Left ventricle myocardium inferior (tissue), 1 donor: ENCODE measurements around the gene POLA1. TPM values are rescaled to one million over a fixed set of nuclear protein-coding genes. Genes with fewer than 3 reads are reported as not detected.
"Not testable (repeated sequence)": the region's sequence is repeated elsewhere in the genome, so short reads cannot be mapped to it uniquely, and the experiment has no call there.

Experiments used
- DNase-seq: peaks from one replicate; pipeline ENCODE4 v3.0.0-alpha.2; 2020
- H3K27ac ChIP-seq: fragments of 200-600 bp; replicated peaks from 2 replicates; pipeline ENCODE4 v1.8.0; 2021
- H3K27me3 ChIP-seq: fragments of 200-600 bp; 2 replicates; pipeline ENCODE4 v1.8.0; 2021; ENCODE audit warnings: low read depth
- H3K36me3 ChIP-seq: fragments of 200-600 bp; 2 replicates; pipeline ENCODE4 v1.8.0; 2021
- H3K4me1 ChIP-seq: fragments of 200-600 bp; 2 replicates; pipeline ENCODE4 v1.8.0; 2021
- H3K4me3 ChIP-seq: fragments of 200-600 bp; 2 replicates; pipeline ENCODE4 v1.8.0; 2021; ENCODE audit warnings: mild to moderate bottlenecking, moderate library complexity
- H3K9me3 ChIP-seq: fragments of 200-600 bp; replicated peaks from 2 replicates; pipeline ENCODE4 v1.8.0; 2021
- intact Hi-C: fragments of 100-400 bp; cut with micrococcal nuclease; formaldehyde crosslinking; loops from one replicate; pipeline ENCODE4 v1.11.0; 2022
- total RNA-seq: library from RNA; stranded (reverse); fragmentation: NEBNext Ultra II Directional; extraction: Animal tissue kit (Norgen Biotek cat#: 25700); gene quantifications from one replicate; pipeline ENCODE4 v1.2.1, GENCODE V29; 2021
- TF ChIP-seq, protein P1 (sequence below): fragments of 200-600 bp; IDR thresholded peaks from 2 replicates; pipeline ENCODE4 v1.8.0; 2021; ENCODE audit warnings: antibody characterized with exemption, mild to moderate bottlenecking, borderline replicate concordance
- donor health status: DM: no; HTN: yes; CAD: no; lungs with severe emphysema.

Gene POLA1
- total RNA-seq, 1 donor from 2014 or later = 7.3 TPM

DNA sequence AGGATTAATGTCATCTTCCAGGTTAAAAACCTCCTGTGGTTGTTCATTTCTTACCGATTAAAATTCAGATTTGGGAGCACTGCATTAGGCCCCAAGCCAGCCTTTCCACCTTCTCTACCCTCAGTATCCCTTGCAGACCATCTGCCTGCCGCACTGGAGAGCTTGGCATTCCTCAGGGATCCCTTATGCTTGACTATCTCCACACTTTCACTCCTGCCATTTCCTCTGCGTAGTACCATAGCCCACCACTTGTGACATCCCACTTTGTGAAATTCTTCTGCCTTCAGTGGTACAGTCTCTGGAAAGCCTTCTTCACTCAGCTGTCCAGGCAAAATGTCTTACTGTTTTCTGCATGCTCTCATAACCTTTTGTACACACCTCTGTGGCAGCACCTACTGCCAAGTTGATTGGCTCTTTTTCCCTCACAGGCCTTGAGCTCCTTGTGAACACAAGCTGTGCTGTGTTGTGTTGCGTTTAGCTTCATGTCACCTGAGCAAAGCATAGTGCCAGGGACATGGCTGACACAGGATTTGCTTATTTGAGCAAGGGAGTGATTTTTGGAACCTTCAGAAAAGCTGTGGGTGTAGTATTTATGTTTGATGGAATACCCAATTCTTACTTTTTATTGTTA is 165.6 kb downstream of the POLA1 start:
- H3K36me3 ChIP-seq = no peaks in the 10 kb centered on the region
- intact Hi-C loops = no loop called here
- TF ChIP-seq, protein P1, sequence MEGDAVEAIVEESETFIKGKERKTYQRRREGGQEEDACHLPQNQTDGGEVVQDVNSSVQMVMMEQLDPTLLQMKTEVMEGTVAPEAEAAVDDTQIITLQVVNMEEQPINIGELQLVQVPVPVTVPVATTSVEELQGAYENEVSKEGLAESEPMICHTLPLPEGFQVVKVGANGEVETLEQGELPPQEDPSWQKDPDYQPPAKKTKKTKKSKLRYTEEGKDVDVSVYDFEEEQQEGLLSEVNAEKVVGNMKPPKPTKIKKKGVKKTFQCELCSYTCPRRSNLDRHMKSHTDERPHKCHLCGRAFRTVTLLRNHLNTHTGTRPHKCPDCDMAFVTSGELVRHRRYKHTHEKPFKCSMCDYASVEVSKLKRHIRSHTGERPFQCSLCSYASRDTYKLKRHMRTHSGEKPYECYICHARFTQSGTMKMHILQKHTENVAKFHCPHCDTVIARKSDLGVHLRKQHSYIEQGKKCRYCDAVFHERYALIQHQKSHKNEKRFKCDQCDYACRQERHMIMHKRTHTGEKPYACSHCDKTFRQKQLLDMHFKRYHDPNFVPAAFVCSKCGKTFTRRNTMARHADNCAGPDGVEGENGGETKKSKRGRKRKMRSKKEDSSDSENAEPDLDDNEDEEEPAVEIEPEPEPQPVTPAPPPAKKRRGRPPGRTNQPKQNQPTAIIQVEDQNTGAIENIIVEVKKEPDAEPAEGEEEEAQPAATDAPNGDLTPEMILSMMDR = no peak
- no peak overlapping the region for H3K27ac ChIP-seq
- H3K4me1 ChIP-seq = no peaks in the 10 kb centered on the region
- no peak overlapping the region for H3K4me3 ChIP-seq
- no peaks in the 10 kb centered on the region for H3K27me3 ChIP-seq
- DNase-seq = no peak
- H3K9me3 ChIP-seq = no peaks in the 10 kb centered on the region

DNA sequence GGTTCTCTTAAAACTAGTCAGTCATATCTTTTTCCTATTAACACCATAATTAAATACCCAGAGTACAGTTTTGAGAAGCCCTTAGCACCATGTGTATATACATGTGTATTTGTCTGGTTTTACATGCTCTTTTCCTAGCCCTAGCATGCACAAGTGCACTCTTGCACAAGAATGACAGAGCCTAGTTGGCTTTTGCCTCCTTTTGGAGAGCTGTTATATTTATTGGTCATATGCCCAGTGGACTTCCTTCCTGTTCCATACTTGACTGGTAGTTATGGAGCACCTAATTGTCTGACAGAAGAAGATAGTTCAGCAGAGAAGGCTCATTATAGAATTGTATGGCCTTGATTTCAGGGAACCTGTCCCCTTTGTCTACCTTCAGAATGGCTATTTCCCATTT is 166.4 kb downstream of the POLA1 start:
- no peak overlapping the region for H3K4me3 ChIP-seq
- no peak overlapping the region for H3K27ac ChIP-seq
- no peak for DNase-seq
- no peaks in the 10 kb centered on the region for H3K4me1 ChIP-seq
- no peaks in the 10 kb centered on the region for H3K27me3 ChIP-seq
- intact Hi-C loops = no loop called here
- H3K9me3 ChIP-seq = no peaks in the 10 kb centered on the region
- TF ChIP-seq, protein P1 = no peak
- H3K36me3 ChIP-seq = no peaks in the 10 kb centered on the region

DNA sequence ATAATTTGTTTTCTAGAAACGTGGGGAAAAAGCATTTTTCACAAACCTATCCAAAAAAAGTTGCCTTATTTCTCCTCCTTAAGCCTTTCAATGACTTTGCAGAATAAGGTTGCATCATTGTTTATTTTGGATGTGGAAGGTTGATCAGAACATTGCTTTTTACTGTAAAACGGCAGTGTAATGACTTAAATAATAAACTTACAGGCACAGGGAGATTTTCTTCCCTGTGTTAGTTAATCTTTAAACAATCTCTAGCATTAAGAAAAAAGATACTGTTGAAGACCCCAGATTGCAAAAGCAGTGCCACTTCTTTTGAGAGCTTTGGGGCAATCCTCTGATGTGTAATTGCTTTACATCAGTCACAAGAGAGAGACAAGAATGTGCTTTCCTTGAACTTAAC is 168.6 kb downstream of the POLA1 start:
- no peaks in the 10 kb centered on the region for H3K4me1 ChIP-seq
- H3K4me3 ChIP-seq = no peak overlapping the region
- H3K27ac ChIP-seq = no peak overlapping the region
- no peaks in the 10 kb centered on the region for H3K36me3 ChIP-seq
- no peak for DNase-seq
- intact Hi-C loops = no loop called here
- H3K27me3 ChIP-seq = no peaks in the 10 kb centered on the region
- TF ChIP-seq, protein P1 = no peak
- no peaks in the 10 kb centered on the region for H3K9me3 ChIP-seq

DNA sequence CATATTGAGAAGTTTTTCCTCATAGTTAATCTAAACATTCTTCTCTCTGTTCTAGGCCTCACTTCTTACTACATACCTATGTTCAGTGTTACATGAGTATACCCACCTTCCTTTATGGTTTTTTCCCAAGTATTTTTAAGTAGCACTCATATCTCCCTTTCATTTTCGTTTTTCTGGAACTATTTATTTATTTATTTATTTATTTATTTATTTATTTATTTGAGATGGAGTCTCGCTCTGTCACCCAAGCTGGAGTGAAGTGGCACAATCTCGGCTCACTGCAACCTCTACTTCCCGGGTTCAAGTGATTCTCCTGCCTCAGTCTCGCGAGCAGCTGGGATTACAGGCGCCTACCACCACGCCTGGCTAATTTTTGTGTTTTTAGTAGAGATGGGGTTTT is 170.1 kb downstream of the POLA1 start:
- H3K9me3 ChIP-seq, H3K36me3 ChIP-seq, H3K27ac ChIP-seq, H3K4me1 ChIP-seq, DNase-seq, intact Hi-C loops, H3K27me3 ChIP-seq, H3K4me3 ChIP-seq: not testable (repeated sequence)

DNA sequence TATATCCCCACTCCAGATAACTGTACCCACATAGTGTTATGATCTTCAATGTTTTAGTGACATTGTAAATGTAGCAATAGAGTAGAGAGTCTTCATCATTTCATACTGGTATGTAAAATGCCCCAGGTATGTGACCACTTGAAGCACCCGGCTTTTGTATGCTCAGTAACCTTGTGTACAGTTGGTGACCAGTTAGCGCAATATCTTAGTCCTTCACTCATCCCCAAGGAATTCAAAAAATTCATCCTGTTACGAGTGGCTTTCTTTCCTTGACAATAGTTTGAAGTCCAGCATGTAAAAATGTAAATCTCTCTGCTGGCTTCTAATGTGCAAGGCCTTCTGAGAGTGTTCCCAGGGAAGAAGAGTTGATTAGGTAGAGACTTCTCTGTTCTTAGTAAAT is 176.4 kb downstream of the POLA1 start:
- TF ChIP-seq, protein P1 = no peak
- intact Hi-C loops = no loop called here
- no peaks in the 10 kb centered on the region for H3K27me3 ChIP-seq
- no peaks in the 10 kb centered on the region for H3K36me3 ChIP-seq
- no peak overlapping the region for H3K4me3 ChIP-seq
- no peaks in the 10 kb centered on the region for H3K9me3 ChIP-seq
- H3K4me1 ChIP-seq = no peaks in the 10 kb centered on the region
- H3K27ac ChIP-seq = no peak overlapping the region
- DNase-seq = no peak

DNA sequence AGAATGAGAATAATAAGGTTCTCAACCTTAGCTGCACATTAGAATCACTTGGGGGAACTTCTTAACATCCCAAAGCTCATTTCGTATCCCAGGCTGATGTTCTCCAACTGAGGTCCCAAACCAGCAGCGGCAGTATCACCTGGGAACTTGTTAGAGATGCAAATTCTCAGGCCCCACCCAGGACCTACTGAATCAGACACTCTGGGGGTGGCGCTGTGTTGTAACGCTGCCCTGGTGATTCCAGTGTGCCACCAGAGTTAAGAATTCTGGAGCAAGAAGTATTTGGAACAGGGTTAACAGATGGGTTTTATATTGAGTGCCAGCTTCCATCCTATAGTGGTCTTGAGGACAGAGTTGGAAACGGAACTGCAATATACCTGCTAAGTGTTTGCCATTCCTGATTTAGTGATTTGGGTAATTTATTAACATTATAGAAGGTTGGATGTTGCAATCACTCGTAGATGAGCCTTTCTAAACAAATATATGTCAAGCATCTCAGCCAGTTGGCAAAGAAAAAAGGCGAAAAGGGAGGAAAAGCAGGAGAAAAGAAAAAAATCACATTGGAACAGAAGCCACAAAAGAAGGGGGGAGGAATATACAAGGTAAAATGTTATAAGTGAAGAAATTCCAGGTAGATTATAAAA is 181.0 kb downstream of the POLA1 start:
- TF ChIP-seq, protein P1 = no peak
- no peaks in the 10 kb centered on the region for H3K9me3 ChIP-seq
- H3K27ac ChIP-seq = no peak overlapping the region
- intact Hi-C loops = no loop called here
- no peak for DNase-seq
- no peaks in the 10 kb centered on the region for H3K4me1 ChIP-seq
- no peaks in the 10 kb centered on the region for H3K27me3 ChIP-seq
- no peak overlapping the region for H3K4me3 ChIP-seq
- no peaks in the 10 kb centered on the region for H3K36me3 ChIP-seq
